Measurements from ENCODE around the gene NPHP4.

DNA sequence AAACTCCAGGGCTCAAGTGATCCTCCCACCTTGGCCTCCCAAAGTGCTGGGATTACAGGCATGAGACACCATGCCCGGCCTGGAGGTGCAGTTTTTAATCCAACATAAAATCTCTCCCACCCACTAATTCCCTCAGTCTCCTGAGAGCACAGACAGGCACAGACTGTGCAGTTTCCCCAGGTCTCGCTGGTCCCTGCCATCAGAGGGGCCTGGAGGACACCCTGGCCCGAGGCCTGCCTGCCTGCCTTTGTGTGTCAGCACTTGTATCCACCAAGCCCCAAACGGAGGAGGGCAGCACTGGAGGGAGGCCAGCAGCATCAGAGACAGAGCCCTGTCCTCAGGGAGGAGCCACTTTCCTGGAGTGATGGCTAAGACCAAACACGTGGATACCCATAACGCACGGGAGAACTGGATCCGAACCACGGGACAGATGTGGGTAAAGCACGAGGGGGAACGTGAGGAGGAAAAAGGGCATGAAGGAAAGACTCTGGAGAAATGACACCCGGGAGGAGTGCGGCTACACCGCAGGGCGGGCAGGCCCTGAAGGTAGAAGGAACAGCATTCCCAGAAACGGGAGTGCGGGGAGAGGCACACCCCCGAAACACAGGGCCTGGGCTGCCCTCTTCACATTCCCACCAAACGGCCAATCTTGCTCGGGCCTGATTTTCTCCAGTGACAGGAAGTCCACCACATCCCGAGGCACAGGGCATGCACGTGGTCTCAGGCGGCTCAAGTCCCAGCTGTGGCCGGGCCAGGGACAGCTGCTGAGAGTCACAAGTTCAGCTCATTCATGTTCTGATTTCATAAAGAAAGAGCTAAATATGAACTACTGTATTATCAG lies 29.7 kb downstream of the NPHP4 start:
- TF ChIP-seq, protein P1, sequence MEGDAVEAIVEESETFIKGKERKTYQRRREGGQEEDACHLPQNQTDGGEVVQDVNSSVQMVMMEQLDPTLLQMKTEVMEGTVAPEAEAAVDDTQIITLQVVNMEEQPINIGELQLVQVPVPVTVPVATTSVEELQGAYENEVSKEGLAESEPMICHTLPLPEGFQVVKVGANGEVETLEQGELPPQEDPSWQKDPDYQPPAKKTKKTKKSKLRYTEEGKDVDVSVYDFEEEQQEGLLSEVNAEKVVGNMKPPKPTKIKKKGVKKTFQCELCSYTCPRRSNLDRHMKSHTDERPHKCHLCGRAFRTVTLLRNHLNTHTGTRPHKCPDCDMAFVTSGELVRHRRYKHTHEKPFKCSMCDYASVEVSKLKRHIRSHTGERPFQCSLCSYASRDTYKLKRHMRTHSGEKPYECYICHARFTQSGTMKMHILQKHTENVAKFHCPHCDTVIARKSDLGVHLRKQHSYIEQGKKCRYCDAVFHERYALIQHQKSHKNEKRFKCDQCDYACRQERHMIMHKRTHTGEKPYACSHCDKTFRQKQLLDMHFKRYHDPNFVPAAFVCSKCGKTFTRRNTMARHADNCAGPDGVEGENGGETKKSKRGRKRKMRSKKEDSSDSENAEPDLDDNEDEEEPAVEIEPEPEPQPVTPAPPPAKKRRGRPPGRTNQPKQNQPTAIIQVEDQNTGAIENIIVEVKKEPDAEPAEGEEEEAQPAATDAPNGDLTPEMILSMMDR (IDR thresholded peaks at IDR 0.05), result no peak
- no peak for TF ChIP-seq TAF1 (IDR thresholded peaks at IDR 0.05; ENCODE audit: borderline replicate concordance, low read depth, low read length)
- TF ChIP-seq ELF1 (IDR thresholded peaks at IDR 0.05), result no peak
- TF ChIP-seq GABPA (IDR thresholded peaks at IDR 0.05; ENCODE audit: low read depth), result no peak
- TF ChIP-seq FOXJ3 (CRISPR knock-in tag; IDR thresholded peaks at IDR 0.05), result no peak
- TF ChIP-seq, protein P2, sequence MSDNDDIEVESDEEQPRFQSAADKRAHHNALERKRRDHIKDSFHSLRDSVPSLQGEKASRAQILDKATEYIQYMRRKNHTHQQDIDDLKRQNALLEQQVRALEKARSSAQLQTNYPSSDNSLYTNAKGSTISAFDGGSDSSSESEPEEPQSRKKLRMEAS (IDR thresholded peaks at IDR 0.05; ENCODE audit: low read depth), result no peak
- no peak for TF ChIP-seq GATA2 (CRISPR knock-in tag; IDR thresholded peaks at IDR 0.05)
- TF ChIP-seq YY1 (IDR thresholded peaks at IDR 0.05; ENCODE audit: low read depth), result no peak
- no peak for TF ChIP-seq RFX5 (IDR thresholded peaks at IDR 0.05; ENCODE audit: low read length)
- TF ChIP-seq, protein P3, sequence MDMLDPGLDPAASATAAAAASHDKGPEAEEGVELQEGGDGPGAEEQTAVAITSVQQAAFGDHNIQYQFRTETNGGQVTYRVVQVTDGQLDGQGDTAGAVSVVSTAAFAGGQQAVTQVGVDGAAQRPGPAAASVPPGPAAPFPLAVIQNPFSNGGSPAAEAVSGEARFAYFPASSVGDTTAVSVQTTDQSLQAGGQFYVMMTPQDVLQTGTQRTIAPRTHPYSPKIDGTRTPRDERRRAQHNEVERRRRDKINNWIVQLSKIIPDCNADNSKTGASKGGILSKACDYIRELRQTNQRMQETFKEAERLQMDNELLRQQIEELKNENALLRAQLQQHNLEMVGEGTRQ (IDR thresholded peaks at IDR 0.05; ENCODE audit: borderline replicate concordance, low read depth, low read length), result no peak
- no peak for TF ChIP-seq EZH2phosphoT487 (IDR thresholded peaks at IDR 0.05; ENCODE audit: borderline replicate concordance, low read depth)
- no peak for TF ChIP-seq RCOR1 (IDR thresholded peaks at IDR 0.05; ENCODE audit: low read length)
- TF ChIP-seq EP300 (IDR thresholded peaks at IDR 0.05; ENCODE audit: borderline replicate concordance in 1 of 2, low read depth in 1 of 2, low read length in 1 of 2), result no peak
- TF ChIP-seq FOXM1 (IDR thresholded peaks at IDR 0.05; ENCODE audit: low read depth), result no peak
